Nephron progenitor cell (in vitro differentiated cells): ENCODE data around the gene PABPN1L.
A peak's percentile ranks its signal among the peaks of the same experiment; 100 is the strongest.

Source experiments
- DNase-seq: peaks from one replicate; pipeline ENCODE4 v3.0.0; 2021
- H3K27ac Mint-ChIP-seq: 2 replicates; pipeline ENCODE4 v1.8.0; 2021; ENCODE audit warnings: mild to moderate bottlenecking, moderate library complexity, mixed read lengths
- H3K27me3 Mint-ChIP-seq: 2 replicates; pipeline ENCODE4 v1.8.0; 2021; ENCODE audit warnings: mild to moderate bottlenecking, low read depth, mixed read lengths; ENCODE audit not compliant: poor library complexity
- H3K36me3 Mint-ChIP-seq: 2 replicates; pipeline ENCODE4 v1.8.0; 2021; ENCODE audit warnings: low read depth, mixed read lengths
- H3K4me1 Mint-ChIP-seq: 2 replicates; pipeline ENCODE4 v1.8.0; 2021; ENCODE audit warnings: mixed read lengths
- H3K4me3 Mint-ChIP-seq: 2 replicates; pipeline ENCODE4 v1.8.0; 2021; ENCODE audit warnings: mild to moderate bottlenecking, moderate library complexity, mixed read lengths
- H3K9me3 Mint-ChIP-seq: 2 replicates; pipeline ENCODE4 v1.8.0; 2021; ENCODE audit warnings: mild to moderate bottlenecking, moderate library complexity, mixed read lengths
- CTCF ChIP-seq: fragments of 200-600 bp; sonication (generic); IDR thresholded peaks from 2 replicates; pipeline ENCODE4 v1.5.0; 2021; ENCODE audit warnings: antibody characterized with exemption

Gene PABPN1L

DNA sequence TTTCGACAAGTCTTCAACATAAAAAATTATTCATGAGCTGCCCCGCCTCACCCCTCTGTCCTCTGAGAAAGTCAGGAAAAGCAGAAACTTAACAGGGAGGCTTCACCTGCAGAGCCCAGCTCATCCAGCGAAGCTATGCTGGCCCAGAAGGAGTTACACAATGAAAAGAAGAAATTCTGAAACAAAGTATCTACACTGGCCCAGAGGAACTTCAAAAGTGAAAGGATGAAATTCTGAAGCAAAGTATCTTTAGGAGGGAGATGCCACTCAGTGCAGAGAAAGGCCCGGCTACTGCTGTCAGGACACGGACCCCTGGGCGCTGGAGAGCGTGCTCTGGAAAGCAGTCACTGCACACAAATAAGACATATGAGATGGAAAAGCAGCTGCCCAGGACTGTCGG is 11.3 kb downstream of the PABPN1L start:
- no peak overlapping the region for H3K27ac Mint-ChIP-seq
- DNase-seq = no peak
- TF ChIP-seq CTCF = no peak
- H3K9me3 Mint-ChIP-seq = no peaks in the 10 kb centered on the region
- H3K4me3 Mint-ChIP-seq = peak overlapping the region; percentile 79
- H3K36me3 Mint-ChIP-seq = peaks cover 18% of the 10 kb centered on the region
- H3K27me3 Mint-ChIP-seq = no peaks in the 10 kb centered on the region
- H3K4me1 Mint-ChIP-seq = peaks cover 26% of the 10 kb centered on the region

DNA sequence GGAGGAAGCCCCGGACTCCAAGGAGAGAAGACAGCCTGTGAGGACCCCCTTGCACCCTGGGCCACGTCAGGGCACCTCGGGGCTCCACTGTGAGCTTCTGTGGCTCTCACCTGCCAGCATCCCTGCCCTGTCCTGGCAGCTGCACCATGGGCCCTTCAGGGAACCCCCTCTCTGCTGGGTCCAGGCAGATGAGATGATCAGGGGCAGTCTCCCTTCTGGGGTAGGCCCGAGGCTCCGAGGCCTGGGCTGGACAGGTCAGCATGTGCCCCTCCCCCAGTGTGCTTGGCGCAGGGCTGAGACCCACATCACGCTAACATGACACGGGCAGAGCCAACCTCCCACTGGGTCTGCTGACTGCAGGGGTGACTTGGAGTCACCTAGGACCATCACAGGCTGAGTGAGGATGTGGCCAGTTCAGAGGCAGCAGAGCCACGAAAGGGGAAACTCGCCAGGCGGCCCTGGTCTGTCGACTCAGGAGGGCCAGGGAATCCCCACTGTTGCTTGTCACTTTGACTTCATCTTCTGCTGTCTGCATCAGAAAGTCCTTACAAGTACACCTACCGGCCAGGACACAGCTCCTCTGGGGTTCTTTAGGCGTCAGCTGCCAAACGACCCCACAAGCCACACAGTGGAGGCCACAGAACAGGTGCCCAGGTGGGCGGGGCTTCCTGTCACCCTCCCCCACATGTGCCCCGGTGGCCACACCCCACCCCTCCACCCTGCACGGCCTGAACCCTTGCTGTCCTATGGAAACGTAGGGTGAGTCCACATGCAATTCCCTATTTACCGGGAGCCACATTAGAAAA is 12.0 kb downstream of the PABPN1L start:
- no peaks in the 10 kb centered on the region for H3K27me3 Mint-ChIP-seq
- peak overlapping the region; percentile 79 for H3K4me3 Mint-ChIP-seq
- peaks cover 26% of the 10 kb centered on the region for H3K4me1 Mint-ChIP-seq
- peaks cover 18% of the 10 kb centered on the region for H3K36me3 Mint-ChIP-seq
- H3K9me3 Mint-ChIP-seq = no peaks in the 10 kb centered on the region
- TF ChIP-seq CTCF = no peak
- DNase-seq = no peak
- H3K27ac Mint-ChIP-seq = no peak overlapping the region

- Mint-ChIP-seq H3K4me3 (no peak overlapping the region), H3K27me3 (no peaks in the 10 kb centered on the region), H3K9me3 (no peaks in the 10 kb centered on the region), H3K36me3 (peaks cover 18% of the 10 kb centered on the region), H3K27ac (no peak overlapping the region), H3K4me1 (peaks cover 23% of the 10 kb centered on the region)
- no peak for TF ChIP-seq CTCF
- no peak for DNase-seq
Observed at GRCh38 chr16:88853325-88853941, 13.0 kb downstream of the PABPN1L start.

- DNase-seq = no peak
- H3K27ac Mint-ChIP-seq = no peak overlapping the region
- no peak overlapping the region for H3K4me3 Mint-ChIP-seq
- peaks cover 12% of the 10 kb centered on the region for H3K4me1 Mint-ChIP-seq
- TF ChIP-seq CTCF = no peak
- H3K27me3 Mint-ChIP-seq = no peaks in the 10 kb centered on the region
- H3K9me3 Mint-ChIP-seq = no peaks in the 10 kb centered on the region
- peaks cover 18% of the 10 kb centered on the region for H3K36me3 Mint-ChIP-seq
Observed at GRCh38 chr16:88851616-88852015, 14.8 kb downstream of the PABPN1L start.

GRCh38 chr16:88850531-88851199 is 15.8 kb downstream of the PABPN1L start:
- Mint-ChIP-seq H3K36me3 (peaks cover 18% of the 10 kb centered on the region), H3K4me3 (no peak overlapping the region), H3K4me1 (peaks cover 8% of the 10 kb centered on the region), H3K27me3 (no peaks in the 10 kb centered on the region), H3K9me3 (no peaks in the 10 kb centered on the region), H3K27ac (no peak overlapping the region)
- TF ChIP-seq CTCF = no peak
- DNase-seq = no peak
